Measurements from ENCODE around the gene LGR5.

DNA sequence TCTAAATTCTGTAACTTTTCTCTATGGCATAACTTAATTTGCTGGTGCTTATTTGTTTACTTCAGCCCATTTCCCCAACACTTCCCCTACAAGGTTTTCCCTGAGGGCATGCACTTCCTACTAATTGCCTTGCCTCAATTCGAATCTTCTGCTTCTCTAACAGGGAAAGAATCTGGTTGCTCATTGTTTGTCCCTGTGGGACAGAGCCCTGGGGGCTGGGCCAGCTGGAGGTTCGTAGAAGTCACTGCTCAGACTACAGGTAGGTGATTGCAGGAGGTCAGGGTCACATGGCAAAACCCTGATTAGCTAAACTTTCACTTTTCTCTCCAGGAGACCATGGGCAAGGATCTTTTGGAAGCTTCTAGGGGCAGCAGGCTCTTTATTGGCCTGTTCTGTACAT lies 152.0 kb downstream of the LGR5 start:
- no peak for TF ChIP-seq CTCF (IDR thresholded peaks at IDR 0.05)
- no peak for TF ChIP-seq POLR2A (IDR thresholded peaks at IDR 0.05)

All from esophagus squamous epithelium (tissue), 4 donors.